Activated naive CD4-positive, alpha-beta T cell treated with anti-CD3 and anti-CD28 coated beads for 36 hours (primary cell): ENCODE results near the gene GJC1. TPM values are rescaled to one million over a fixed set of nuclear protein-coding genes. Genes with fewer than 3 reads are reported as not detected.

ENCODE experiments used
- CTCF ChIA-PET: fragments of 350-600 bp; sonication (Branson Sonifier 250); formaldehyde crosslinking; loops from one replicate; lab custom pipeline; 2021; ENCODE audit warnings: antibody characterized with exemption; lab: Charles Lee
- DNase-seq: peaks from one replicate; pipeline ENCODE4 v3.0.0-alpha.2; 2020
- H3K27ac Mint-ChIP-seq: one replicate; pipeline ENCODE4 v1.8.0; 2021; ENCODE audit warnings: mild to moderate bottlenecking, mixed read lengths
- H3K27me3 Mint-ChIP-seq: one replicate; pipeline ENCODE4 v1.8.0; 2021; ENCODE audit warnings: low read depth, mixed read lengths
- H3K36me3 Mint-ChIP-seq: one replicate; pipeline ENCODE4 v1.8.0; 2021; ENCODE audit warnings: low read depth, mixed read lengths
- H3K4me1 Mint-ChIP-seq: one replicate; pipeline ENCODE4 v1.8.0; 2021; ENCODE audit warnings: low read depth, mixed read lengths
- H3K4me3 Mint-ChIP-seq: one replicate; pipeline ENCODE4 v1.8.0; 2021; ENCODE audit warnings: mild to moderate bottlenecking, moderate library complexity, mixed read lengths
- H3K9me3 Mint-ChIP-seq: one replicate; pipeline ENCODE4 v1.8.0; 2021; ENCODE audit warnings: mixed read lengths
- intact Hi-C: fragments of 100-400 bp; cut with micrococcal nuclease; formaldehyde crosslinking; loops from one replicate; pipeline ENCODE4 v1.15.1; 2023
- total RNA-seq, 2 experiments: library from RNA; stranded (reverse); gene quantifications; one replicate each; pipeline ENCODE4 v1.2.3, GENCODE V29; 2021

Gene GJC1
- total RNA-seq, 2 experiments from 2014 or later: 2.5 TPM

- DNase-seq: no peak
- Mint-ChIP-seq H3K27ac (no peak overlapping the region), H3K9me3 (no peaks in the 10 kb centered on the region), H3K27me3 (no peaks in the 10 kb centered on the region), H3K4me3 (no peak overlapping the region), H3K36me3 (peaks cover 35% of the 10 kb centered on the region), H3K4me1 (no peaks in the 10 kb centered on the region)
- intact Hi-C loops: loop anchor here (10.0 kb wide), 1 partner anchor 328 kb away; no protein-coding TSS in a partner anchor
- CTCF ChIA-PET: interaction anchor here (0.7 to 10.5 kb wide), 6 partner anchors 10 to 579 kb away, joined by 3 to 147 read pairs (median 4); no protein-coding TSS in a partner anchor
Measured at GRCh38 chr17:44863061-44863918, 33.2 kb upstream of the GJC1 start.

GRCh38 chr17:44862278-44862914 lies 32.3 kb upstream of the GJC1 start:
- DNase-seq: no peak
- Mint-ChIP-seq H3K36me3 (peaks cover 37% of the 10 kb centered on the region), H3K27ac (no peak overlapping the region), H3K4me1 (no peaks in the 10 kb centered on the region), H3K9me3 (no peaks in the 10 kb centered on the region), H3K27me3 (no peaks in the 10 kb centered on the region), H3K4me3 (no peak overlapping the region)
- CTCF ChIA-PET: interaction anchor here (1.0 to 10.5 kb wide), 4 partner anchors 11 to 237 kb away, joined by 3 to 147 read pairs (median 4); no protein-coding TSS in a partner anchor
- intact Hi-C loops: loop anchor here (10.0 kb wide), 1 partner anchor 328 kb away; no protein-coding TSS in a partner anchor

GRCh38 chr17:44859701-44860100 lies 29.6 kb upstream of the GJC1 start:
- Mint-ChIP-seq H3K4me1 (no peaks in the 10 kb centered on the region), H3K36me3 (peaks cover 50% of the 10 kb centered on the region), H3K4me3 (no peak overlapping the region), H3K9me3 (no peaks in the 10 kb centered on the region), H3K27ac (no peak overlapping the region), H3K27me3 (no peaks in the 10 kb centered on the region)
- intact Hi-C loops: loop anchor here (10.0 kb wide), 1 partner anchor 325 kb away; no protein-coding TSS in a partner anchor
- DNase-seq: no peak
- CTCF ChIA-PET: no interaction called here

GRCh38 chr17:44854192-44854591 lies 24.1 kb upstream of the GJC1 start:
- Mint-ChIP-seq H3K27me3 (no peaks in the 10 kb centered on the region), H3K36me3 (peaks cover 47% of the 10 kb centered on the region), H3K9me3 (no peaks in the 10 kb centered on the region), H3K4me3 (no peak overlapping the region), H3K27ac (no peak overlapping the region), H3K4me1 (no peaks in the 10 kb centered on the region)
- CTCF ChIA-PET: interaction anchor here (1.0 kb wide), 1 partner anchor 27 kb away, joined by 3 read pairs; no protein-coding TSS in a partner anchor
- no peak for DNase-seq
- intact Hi-C loops: no loop called here

- no peak for DNase-seq
- CTCF ChIA-PET: interaction anchor here (0.6 to 1.1 kb wide), 3 partner anchors 14 to 86 kb away, joined by 3 to 5 read pairs (median 3); no protein-coding TSS in a partner anchor
- no peaks in the 10 kb centered on the region for H3K4me1 Mint-ChIP-seq
- no peaks in the 10 kb centered on the region for H3K9me3 Mint-ChIP-seq
- no peak overlapping the region for H3K27ac Mint-ChIP-seq
- H3K27me3 Mint-ChIP-seq: no peaks in the 10 kb centered on the region
- H3K36me3 Mint-ChIP-seq: peaks cover 32% of the 10 kb centered on the region
- intact Hi-C loops: no loop called here
- H3K4me3 Mint-ChIP-seq: no peak overlapping the region
Measured at GRCh38 chr17:44850612-44851011, 20.5 kb upstream of the GJC1 start.

- no peak overlapping the region for H3K27ac Mint-ChIP-seq
Measured at GRCh38 chr17:44850025-44850424, 19.9 kb upstream of the GJC1 start.

GRCh38 chr17:44848961-44849489 lies 18.9 kb upstream of the GJC1 start:
- H3K27me3 Mint-ChIP-seq: no peaks in the 10 kb centered on the region

More at GRCh38 chr17:44850025-44850424, 19.9 kb upstream of the GJC1 start:
- no peak for DNase-seq
- H3K9me3 Mint-ChIP-seq: no peaks in the 10 kb centered on the region
- no peaks in the 10 kb centered on the region for H3K4me1 Mint-ChIP-seq
- no peaks in the 10 kb centered on the region for H3K27me3 Mint-ChIP-seq
- CTCF ChIA-PET: interaction anchor here (0.6 kb wide), 1 partner anchor 13 kb away, joined by 3 read pairs; no protein-coding TSS in a partner anchor
- intact Hi-C loops: no loop called here
- peaks cover 30% of the 10 kb centered on the region for H3K36me3 Mint-ChIP-seq
- H3K4me3 Mint-ChIP-seq: no peak overlapping the region

GRCh38 chr17:44848257-44848795 lies 18.2 kb upstream of the GJC1 start:
- CTCF ChIA-PET: interaction anchor here (1.1 to 1.5 kb wide), 3 partner anchors 18 to 73 kb away, joined by 3 to 4 read pairs (median 3); partner anchors contain the start of gene GJC1
- peaks cover 13% of the 10 kb centered on the region for H3K36me3 Mint-ChIP-seq

More at GRCh38 chr17:44848961-44849489, 18.9 kb upstream of the GJC1 start:
- CTCF ChIA-PET: interaction anchor here (0.6 to 1.5 kb wide), 4 partner anchors 19 to 198 kb away, joined by 3 to 4 read pairs (median 4); partner anchors contain the start of gene GJC1
- Mint-ChIP-seq H3K36me3 (peaks cover 20% of the 10 kb centered on the region), H3K4me1 (no peaks in the 10 kb centered on the region), H3K9me3 (no peaks in the 10 kb centered on the region), H3K4me3 (no peak overlapping the region), H3K27ac (no peak overlapping the region)
- intact Hi-C loops: no loop called here
- DNase-seq: no peak

GRCh38 chr17:44847586-44847985 lies 17.5 kb upstream of the GJC1 start, which contains the start of gene HIGD1B:
HIGD1B (plus strand) TSS chr17:44847883; CDS start chr17:44848153, 270 bp downstream.
- H3K27ac Mint-ChIP-seq: no peak within 1 kb of the TSS
- no peaks in the 10 kb centered on the region for H3K4me1 Mint-ChIP-seq
- no peaks in the 10 kb centered on the region for H3K9me3 Mint-ChIP-seq
- no peak within 1 kb of the TSS for H3K4me3 Mint-ChIP-seq
- CTCF ChIA-PET: interaction anchor here (0.5 to 0.6 kb wide), 3 partner anchors 16 to 402 kb away, joined by 3 to 4 read pairs (median 3); no protein-coding TSS in a partner anchor
- H3K36me3 Mint-ChIP-seq: peaks cover 13% of the 10 kb centered on the region
- DNase-seq: no peak
- intact Hi-C loops: no loop called here
- no peaks in the 10 kb centered on the region for H3K27me3 Mint-ChIP-seq

More at GRCh38 chr17:44848257-44848795, 18.2 kb upstream of the GJC1 start:
- H3K4me1 Mint-ChIP-seq: no peaks in the 10 kb centered on the region
- intact Hi-C loops: no loop called here
- H3K27ac Mint-ChIP-seq: no peak overlapping the region
- H3K27me3 Mint-ChIP-seq: no peaks in the 10 kb centered on the region
- DNase-seq: no peak
- no peak overlapping the region for H3K4me3 Mint-ChIP-seq
- H3K9me3 Mint-ChIP-seq: no peaks in the 10 kb centered on the region

- intact Hi-C loops: no loop called here
- DNase-seq: no peak
- Mint-ChIP-seq H3K4me3 (no peak overlapping the region), H3K4me1 (peaks cover under 1% of the 10 kb centered on the region), H3K36me3 (peaks cover 8% of the 10 kb centered on the region), H3K9me3 (no peaks in the 10 kb centered on the region), H3K27ac (no peak overlapping the region), H3K27me3 (no peaks in the 10 kb centered on the region)
- CTCF ChIA-PET: interaction anchor here (0.6 kb wide), 1 partner anchor 287 kb away, joined by 3 read pairs; no protein-coding TSS in a partner anchor
Measured at GRCh38 chr17:44846206-44846605, 16.1 kb upstream of the GJC1 start.

- peaks cover 7% of the 10 kb centered on the region for H3K4me1 Mint-ChIP-seq
- H3K27me3 Mint-ChIP-seq: no peaks in the 10 kb centered on the region
- intact Hi-C loops: no loop called here
- H3K4me3 Mint-ChIP-seq: no peak overlapping the region
- no peaks in the 10 kb centered on the region for H3K36me3 Mint-ChIP-seq
- no peak overlapping the region for H3K27ac Mint-ChIP-seq
- no peaks in the 10 kb centered on the region for H3K9me3 Mint-ChIP-seq
- DNase-seq: no peak
- CTCF ChIA-PET: interaction anchor here (1.2 to 1.4 kb wide), 2 partner anchors 65 to 234 kb away, joined by 3 to 4 read pairs; no protein-coding TSS in a partner anchor
Measured at GRCh38 chr17:44844390-44844830, 14.3 kb upstream of the GJC1 start.
